Endometrium (tissue), 2 donors: ENCODE results near the gene CACNB2.

Experiments
- FAIRE-seq: peaks from 2 replicates; lab custom pipeline; 2012; peaks lifted over from hg19 to GRCh38; lab: Jason Lieb, UNC
- donor health status: control.
- donor health status: control.

CACNB2 gene

GRCh38 chr10:18293536-18294510 lies 153.6 kb downstream of the CACNB2 start:
- no peak for FAIRE-seq

GRCh38 chr10:18294633-18295032 lies 154.4 kb downstream of the CACNB2 start:
- FAIRE-seq: no peak

- no peak for FAIRE-seq
Observed at GRCh38 chr10:18297659-18298058, 157.4 kb downstream of the CACNB2 start.

GRCh38 chr10:18298256-18298655 lies 158.0 kb downstream of the CACNB2 start:
- FAIRE-seq: no peak

DNA sequence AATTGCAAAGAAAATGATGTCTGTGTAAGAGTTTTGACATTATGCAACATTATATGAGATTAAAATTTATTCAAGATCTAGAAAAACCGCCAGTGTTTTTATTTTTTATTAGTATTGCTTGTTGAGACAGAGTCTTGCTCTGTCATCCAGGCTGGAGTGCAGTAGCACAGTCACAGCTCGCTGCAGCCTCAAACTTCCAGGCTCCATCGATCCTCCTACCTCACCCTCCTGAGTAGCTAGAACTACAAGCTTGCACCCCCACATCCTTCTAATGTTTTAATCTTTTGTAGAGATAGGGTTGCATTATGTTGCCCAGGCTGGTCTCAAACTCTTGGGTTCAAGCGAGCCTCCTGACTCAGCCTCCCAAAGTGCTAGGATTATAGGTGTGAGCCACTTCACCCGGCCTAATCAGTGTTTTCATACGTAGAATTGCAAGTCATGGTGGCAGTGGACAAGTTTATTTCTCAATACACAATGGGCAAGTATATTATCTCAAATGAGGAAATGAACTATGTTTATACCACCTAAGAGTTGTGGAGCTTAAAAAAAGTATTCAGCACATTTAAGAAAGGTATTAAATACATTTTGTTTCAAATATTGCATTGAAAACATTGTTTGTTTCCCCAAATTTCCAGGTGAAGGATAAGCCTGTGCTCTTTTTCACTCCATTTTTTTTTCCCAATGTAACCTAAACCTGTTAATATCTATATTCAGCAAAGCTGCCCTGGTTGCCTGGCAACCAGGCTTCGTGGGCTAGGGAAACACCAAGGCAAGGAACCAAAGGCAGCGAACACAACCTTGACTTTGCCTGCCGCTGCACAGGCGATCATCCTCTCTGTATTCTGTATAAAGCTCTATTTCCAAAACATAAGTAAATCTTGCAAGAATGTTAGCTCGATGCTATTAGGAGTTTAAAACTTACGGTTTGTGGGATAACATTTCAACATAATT lies 163.9 kb downstream of the CACNB2 start:
- no peak for FAIRE-seq

DNA sequence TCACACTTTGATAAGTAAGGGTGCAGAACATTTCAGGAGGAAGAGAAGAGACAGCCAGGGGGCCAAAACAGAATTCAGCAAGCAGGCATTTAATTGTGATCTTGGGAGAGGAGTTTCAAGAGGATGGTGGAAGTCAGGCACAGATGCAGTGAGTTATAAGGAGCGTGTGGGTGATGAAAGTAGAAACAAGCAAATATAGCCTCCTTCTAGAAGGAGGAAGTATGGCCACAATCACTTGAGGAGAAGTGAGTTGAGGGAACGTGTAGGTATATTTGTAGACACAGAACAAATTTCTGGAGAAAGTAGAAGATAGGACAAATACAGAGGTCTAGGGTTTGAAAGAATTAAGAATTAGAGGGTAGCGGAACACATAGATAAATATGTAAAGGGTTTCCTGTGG lies 165.8 kb downstream of the CACNB2 start:
- no peak for FAIRE-seq

- no peak for FAIRE-seq
Observed at GRCh38 chr10:18308600-18308999, 168.4 kb downstream of the CACNB2 start.

DNA sequence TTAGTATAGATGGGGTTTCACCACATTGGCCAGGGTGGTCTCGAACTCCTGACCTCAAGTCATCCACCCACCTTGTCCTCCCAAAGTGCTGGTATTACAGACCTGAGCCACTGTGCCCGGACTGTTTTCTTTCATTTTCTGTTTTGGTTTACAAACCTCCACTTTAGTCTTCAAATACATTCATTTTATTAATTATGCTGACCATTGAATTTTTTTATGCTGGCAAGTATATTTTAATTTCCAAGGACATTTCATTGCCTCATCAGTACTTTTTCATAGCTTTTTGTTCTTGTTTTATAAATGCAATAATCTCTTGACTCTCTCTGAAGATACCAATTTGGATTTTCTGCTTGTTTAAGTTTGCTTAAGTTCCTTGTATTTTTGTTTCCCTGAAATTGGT lies 170.5 kb downstream of the CACNB2 start:
- FAIRE-seq: no peak

- FAIRE-seq: peak; percentile 59
Observed at GRCh38 chr10:18312374-18313139, 172.3 kb downstream of the CACNB2 start.

- FAIRE-seq: no peak
Observed at GRCh38 chr10:18313140-18313530, 172.9 kb downstream of the CACNB2 start.

- no peak for FAIRE-seq
Observed at GRCh38 chr10:18313626-18314025, 173.4 kb downstream of the CACNB2 start.

DNA sequence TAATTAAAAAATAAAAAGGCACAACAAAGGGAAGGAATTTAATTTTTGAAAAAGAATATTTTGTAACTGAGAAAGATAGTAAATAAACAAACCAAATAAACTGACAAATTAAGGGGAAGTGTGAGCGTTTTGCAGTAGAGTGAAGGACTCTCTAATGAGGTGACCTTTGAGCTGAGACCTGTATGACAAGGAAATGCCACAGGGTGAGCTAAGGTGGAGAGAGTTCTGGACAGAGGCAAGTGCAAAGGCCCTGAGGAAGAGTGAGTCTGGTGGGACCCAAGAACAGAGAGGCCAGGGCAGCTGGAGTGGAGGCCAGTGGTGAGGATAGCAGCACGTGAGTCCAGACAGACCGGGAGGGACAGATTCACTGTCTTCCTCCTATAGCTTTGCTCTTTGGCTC lies 179.4 kb downstream of the CACNB2 start:
- FAIRE-seq: no peak

- no peak for FAIRE-seq
Observed at GRCh38 chr10:18321371-18321770, 181.1 kb downstream of the CACNB2 start.

DNA sequence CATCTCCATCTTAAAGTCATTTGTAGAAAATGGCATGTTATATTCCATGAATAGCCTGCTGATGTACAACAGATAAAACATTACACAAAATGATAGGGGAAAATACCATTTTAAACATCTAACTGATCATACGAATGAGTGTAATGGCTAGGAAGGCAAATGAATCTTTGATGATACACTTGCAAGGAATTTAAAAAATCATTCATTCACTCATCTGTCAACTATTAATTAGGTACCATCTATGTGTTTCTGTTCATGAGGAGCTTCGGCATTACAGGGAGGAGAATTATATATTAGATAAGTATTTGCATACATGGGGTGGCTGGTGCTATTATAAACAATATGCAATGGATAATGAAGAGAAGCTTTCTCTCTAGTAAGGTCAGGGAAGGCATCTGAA lies 183.7 kb downstream of the CACNB2 start:
- FAIRE-seq: no peak

DNA sequence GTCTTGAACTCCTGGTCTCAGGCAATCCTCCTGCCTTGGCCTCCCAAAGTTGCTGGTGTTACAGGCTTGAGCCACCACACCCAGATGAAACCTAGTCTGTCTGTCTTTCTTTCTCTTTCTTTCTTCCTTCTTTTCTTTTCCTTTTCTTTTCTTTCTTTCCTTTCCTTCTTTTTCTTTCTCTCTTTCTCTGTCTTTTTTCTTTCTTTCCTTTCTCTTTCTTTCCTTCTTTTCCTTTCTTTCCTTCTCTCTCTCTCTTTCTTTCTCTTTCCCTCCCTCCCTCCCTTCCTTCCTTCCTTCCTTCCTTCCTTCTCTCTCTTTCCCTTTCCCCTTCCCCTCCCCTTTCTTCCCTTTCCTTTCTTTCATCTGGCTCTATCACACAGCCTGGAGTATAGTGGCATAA lies 185.2 kb downstream of the CACNB2 start:
- FAIRE-seq: no peak

DNA sequence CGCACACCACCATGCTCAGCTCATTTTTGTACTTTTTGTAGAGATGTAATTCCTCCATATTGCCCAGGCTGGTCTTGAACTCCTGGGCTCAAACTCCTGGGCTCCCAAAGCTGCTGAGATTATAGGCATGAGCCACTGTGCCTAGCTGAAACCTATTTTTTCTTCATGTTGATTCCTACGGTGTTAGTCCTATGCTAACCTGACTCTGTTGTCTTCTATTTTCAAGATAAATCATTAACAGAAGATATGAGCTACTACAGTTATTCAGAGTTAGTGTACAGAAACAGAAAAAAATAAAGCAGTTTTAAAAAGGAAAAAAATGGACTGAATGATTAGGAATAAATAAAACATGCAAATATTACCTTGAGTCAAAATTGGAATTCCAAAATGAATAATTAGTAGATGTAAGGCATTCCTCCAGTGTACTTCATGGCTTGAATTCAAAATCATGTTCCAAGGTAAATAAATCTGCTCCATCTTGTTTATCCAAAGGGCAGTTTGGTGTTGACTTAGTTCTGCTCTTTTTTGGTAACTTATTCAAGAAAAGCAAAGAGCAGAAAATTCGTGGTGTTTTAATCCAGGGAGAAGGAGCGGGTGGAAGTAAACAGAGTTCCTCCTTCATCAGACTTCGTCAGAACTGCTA lies 185.8 kb downstream of the CACNB2 start:
- FAIRE-seq: no peak

DNA sequence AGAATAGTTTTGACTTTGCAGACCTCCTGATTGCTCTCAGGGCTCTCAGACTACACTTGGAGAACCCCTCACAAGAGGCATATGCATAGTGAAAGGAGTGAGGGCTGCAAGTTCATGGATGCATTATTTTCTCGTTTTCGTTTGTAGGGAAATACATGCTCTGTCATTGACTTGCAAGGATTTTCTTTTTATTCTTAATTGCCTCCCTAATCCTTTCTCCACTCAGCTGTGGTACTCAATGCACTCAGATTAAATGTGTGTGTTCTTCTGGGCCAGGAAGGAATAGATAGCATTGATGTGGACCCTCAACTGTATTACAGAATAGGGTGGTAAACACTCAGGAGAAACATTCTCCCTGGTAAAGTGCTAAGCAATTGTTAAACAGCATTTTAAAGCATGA lies 188.7 kb downstream of the CACNB2 start:
- FAIRE-seq: no peak

DNA sequence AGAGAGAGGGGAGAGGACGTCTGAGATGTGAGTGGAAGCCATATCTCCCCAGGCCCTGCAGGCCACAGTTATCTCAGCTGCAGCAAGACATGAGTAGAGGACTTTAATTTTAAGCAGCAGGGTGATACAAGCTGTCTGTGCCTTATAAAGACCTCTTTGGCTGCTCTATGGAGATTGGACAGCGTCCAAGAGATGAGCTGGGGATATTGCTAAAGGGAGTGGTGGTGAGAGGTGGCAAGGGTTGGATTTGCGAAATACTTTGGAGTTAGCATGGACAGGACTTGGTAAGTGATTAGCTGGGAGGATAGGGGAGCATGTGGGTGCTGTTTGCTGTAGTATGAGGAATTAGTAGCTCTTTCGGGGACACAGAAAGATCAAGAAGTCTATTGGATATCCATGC lies 191.8 kb downstream of the CACNB2 start:
- FAIRE-seq: no peak

DNA sequence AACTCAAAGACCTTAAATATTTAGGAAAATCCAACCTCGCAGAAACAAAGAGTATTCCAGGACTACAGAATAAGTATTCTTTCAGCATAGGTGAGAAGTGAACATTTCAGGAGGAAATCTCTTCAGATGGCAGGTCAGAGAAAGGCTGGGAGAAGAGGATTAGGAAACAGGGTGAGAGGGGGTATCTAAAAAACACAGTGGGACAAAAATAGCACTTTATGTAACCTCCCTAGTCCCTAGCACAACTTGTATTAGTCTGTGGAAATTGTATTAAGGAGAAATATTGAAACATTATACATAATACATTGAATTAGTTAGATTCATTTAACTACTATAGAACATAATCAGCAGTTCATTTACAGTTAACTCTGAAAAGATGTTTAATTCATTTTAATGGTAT lies 192.3 kb downstream of the CACNB2 start:
- FAIRE-seq: no peak

DNA sequence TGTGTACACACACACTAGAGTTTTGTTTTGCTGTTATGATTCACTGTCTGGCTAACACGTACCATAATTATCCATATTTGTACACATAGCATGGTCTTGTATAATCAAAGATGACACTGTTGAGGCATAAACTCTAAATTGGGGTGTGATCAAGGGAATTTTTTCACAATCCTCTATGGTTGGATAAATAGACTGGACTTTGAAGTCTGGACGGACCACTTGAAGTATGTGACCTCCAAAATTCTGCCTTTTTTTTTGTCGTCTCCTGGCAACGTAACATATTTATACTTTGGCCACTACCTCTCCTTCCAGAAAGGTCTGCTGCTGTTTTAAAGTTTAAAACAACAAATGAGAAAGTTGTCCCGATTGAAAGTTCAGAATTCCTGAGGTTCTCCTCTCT lies 193.4 kb downstream of the CACNB2 start:
- no peak for FAIRE-seq

DNA sequence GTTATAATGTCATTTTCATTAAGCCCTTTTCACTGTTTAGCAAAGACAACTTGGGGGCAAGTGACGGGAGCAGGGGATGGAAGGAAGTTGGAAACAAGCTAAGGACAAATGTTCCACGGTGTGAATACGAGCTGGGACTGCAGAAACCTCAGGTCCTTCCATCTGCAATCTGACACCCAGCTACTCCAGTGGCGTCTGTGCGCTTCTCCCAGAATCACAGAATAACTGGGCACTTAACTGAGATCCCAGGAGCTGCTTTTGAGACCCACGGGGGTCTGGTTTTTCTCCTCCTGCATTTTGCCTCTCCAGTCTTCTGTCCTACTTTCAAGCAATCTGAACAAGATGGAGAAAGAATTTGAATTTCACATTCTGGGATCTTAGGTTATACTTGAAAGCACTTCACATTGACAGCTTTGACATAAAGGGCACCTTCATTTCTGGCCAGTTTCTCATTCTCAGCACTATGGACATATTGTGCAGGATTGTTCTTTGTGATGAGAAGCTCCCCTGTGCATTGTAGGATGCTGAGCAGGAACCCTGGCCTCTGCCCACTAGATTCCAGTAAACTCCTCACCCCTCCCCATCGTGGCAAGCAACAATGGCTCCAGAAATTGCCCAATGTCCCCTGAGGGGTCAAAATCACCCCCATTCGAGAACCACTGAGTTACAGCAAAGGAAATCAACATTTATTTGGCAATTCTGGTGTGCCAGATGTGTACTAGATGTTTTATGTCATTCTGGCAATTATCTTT lies 194.1 kb downstream of the CACNB2 start:
- FAIRE-seq: no peak
